ENCODE results near the gene HTR2A.

DNA sequence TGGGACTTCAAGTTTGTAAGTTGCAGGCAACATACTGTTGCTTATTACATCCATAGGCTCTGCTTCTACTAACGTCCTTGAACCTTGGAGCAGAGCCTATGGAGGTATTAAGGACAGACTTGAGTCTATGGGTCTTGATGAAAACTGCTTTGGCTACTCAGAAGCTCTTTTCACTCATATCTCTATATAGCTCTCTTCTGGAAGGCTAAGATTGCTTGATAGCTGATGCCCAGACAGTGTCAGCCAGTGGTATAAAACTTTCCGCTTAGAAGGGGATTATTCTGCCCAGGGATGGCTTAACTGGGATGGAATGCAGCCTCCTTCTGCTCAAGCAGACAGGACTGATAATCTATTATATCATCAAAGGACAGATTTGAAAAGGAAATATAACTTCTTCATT lies 74.3 kb downstream of the HTR2A start:
- TF ChIP-seq POLR2A (IDR thresholded peaks at IDR 0.05; ENCODE audit: low read depth, low read length), result no peak
- TF ChIP-seq CTCF (IDR thresholded peaks at IDR 0.05; ENCODE audit: extremely low read depth in 1 of 2, insufficient read depth in 1 of 2, low read depth in 1 of 2, low read length in 2 of 2), result no peak
- TF ChIP-seq EZH2 (IDR thresholded peaks at IDR 0.05; ENCODE audit: borderline replicate concordance, low read depth, low read length, severe bottlenecking), result no peak
- no peak for TF ChIP-seq POLR2AphosphoS5 (IDR thresholded peaks at IDR 0.05; ENCODE audit: insufficient read depth, low read depth, low read length)
- TF ChIP-seq MYC (IDR thresholded peaks at IDR 0.05; ENCODE audit: low read depth, low read length), result no peak
- no peak for TF ChIP-seq JUN (IDR thresholded peaks at IDR 0.05; ENCODE audit: borderline replicate concordance, insufficient read depth, insufficient read length, low read depth)
- no peak for TF ChIP-seq MAX (IDR thresholded peaks at IDR 0.05; ENCODE audit: insufficient read depth, insufficient read length)
